WTC11 (cell line): ENCODE results near the gene GALNTL6. TPM values are rescaled to one million over a fixed set of nuclear protein-coding genes. Genes with fewer than 3 reads are reported as not detected.
A peak's percentile ranks its signal among the peaks of the same experiment; 100 is the strongest.

Source experiments
- ATAC-seq: fragments of 200-7000 bp; cut with Tn5 transposase; 2 replicates; pipeline ENCODE4 v1.10.0; 2021; ENCODE audit warnings: mild to moderate bottlenecking, moderate library complexity
- CTCF ChIA-PET: fragments of 300-600 bp; sonication (Branson Sonifier 250); formaldehyde crosslinking; loops from one replicate; lab custom pipeline; 2021; ENCODE audit warnings: antibody characterized with exemption; lab: Charles Lee
- POLR2A ChIA-PET: fragments of 350-600 bp; sonication (Branson Sonifier 250); formaldehyde crosslinking; loops from one replicate; lab custom pipeline; 2021; ENCODE audit warnings: antibody characterized with exemption; lab: Charles Lee
- DNase-seq: peaks from one replicate; pipeline ENCODE4 v3.0.0; 2021; ENCODE audit warnings: low spot score
- H3K27ac Mint-ChIP-seq: 2 replicates; pipeline ENCODE4 v1.8.0; 2021; ENCODE audit warnings: mixed read lengths
- H3K27me3 Mint-ChIP-seq: 2 replicates; pipeline ENCODE4 v1.8.0; 2021; ENCODE audit warnings: low read depth, mild to moderate bottlenecking, moderate library complexity, mixed read lengths
- H3K36me3 Mint-ChIP-seq: 2 replicates; pipeline ENCODE4 v1.8.0; 2021; ENCODE audit warnings: mixed read lengths
- H3K4me1 Mint-ChIP-seq: 2 replicates; pipeline ENCODE4 v1.8.0; 2022; ENCODE audit warnings: mixed read lengths
- H3K4me3 Mint-ChIP-seq: 2 replicates; pipeline ENCODE4 v1.8.0; 2021; ENCODE audit warnings: mild to moderate bottlenecking, moderate library complexity, mixed read lengths
- H3K9me3 Mint-ChIP-seq: 2 replicates; pipeline ENCODE4 v1.8.0; 2021; ENCODE audit warnings: mixed read lengths
- AR ChIP-seq: fragments of 250-450 bp; sonication (Bioruptor Pico); IDR thresholded peaks from 2 replicates; pipeline ENCODE4 v1.9.0; 2021; ENCODE audit warnings: mild to moderate bottlenecking
- ATF2 ChIP-seq: sonication (generic); formaldehyde crosslinking; IDR thresholded peaks from 2 replicates; pipeline ENCODE4 v1.8.1; 2022; ENCODE audit warnings: low read depth, missing genetic modification reagents, borderline replicate concordance
- CBFB ChIP-seq: sonication (generic); formaldehyde crosslinking; IDR thresholded peaks from 2 replicates; pipeline ENCODE4 v1.8.1; 2022; ENCODE audit warnings: mild to moderate bottlenecking, low read depth, missing genetic modification reagents
- GABPB1 ChIP-seq: sonication (generic); formaldehyde crosslinking; IDR thresholded peaks from 2 replicates; pipeline ENCODE4 v1.8.1; 2023; ENCODE audit warnings: mild to moderate bottlenecking, missing genetic modification reagents
- HMGA2 ChIP-seq: fragments of 250-450 bp; sonication (Bioruptor Pico); IDR thresholded peaks from 2 replicates; pipeline ENCODE4 v1.4.0; 2021; ENCODE audit warnings: mild to moderate bottlenecking, moderate library complexity
- JUN ChIP-seq: sonication (generic); formaldehyde crosslinking; IDR thresholded peaks from 2 replicates; pipeline ENCODE4 v1.8.0; 2023; ENCODE audit warnings: mild to moderate bottlenecking, missing genetic modification reagents
- MAX ChIP-seq: sonication (generic); formaldehyde crosslinking; IDR thresholded peaks from 2 replicates; pipeline ENCODE4 v1.8.0; 2022; ENCODE audit warnings: mild to moderate bottlenecking, missing genetic modification reagents
- MXD4 ChIP-seq: fragments of 250-450 bp; sonication (Bioruptor Pico); IDR thresholded peaks from 2 replicates; pipeline ENCODE4 v1.8.0; 2021; ENCODE audit warnings: mild to moderate bottlenecking, moderate library complexity, borderline replicate concordance
- OVOL2 ChIP-seq: fragments of 250-450 bp; sonication (Bioruptor Pico); IDR thresholded peaks from 2 replicates; pipeline ENCODE4 v1.9.0; 2021; ENCODE audit warnings: mild to moderate bottlenecking, borderline replicate concordance
- PRDM15 ChIP-seq: sonication (generic); formaldehyde crosslinking; IDR thresholded peaks from 2 replicates; pipeline ENCODE4 v1.8.0; 2022; ENCODE audit warnings: missing genetic modification reagents
- RORB ChIP-seq: fragments of 250-450 bp; sonication (Bioruptor Pico); IDR thresholded peaks from 2 replicates; pipeline ENCODE4 v1.9.0; 2021; ENCODE audit warnings: mild to moderate bottlenecking
- STAT6 ChIP-seq: sonication (generic); formaldehyde crosslinking; conservative IDR thresholded peaks from 2 replicates; pipeline ENCODE4 v1.8.1; 2023; ENCODE audit warnings: mild to moderate bottlenecking, low read depth, missing genetic modification reagents, moderate library complexity
- TCF7 ChIP-seq: sonication (generic); formaldehyde crosslinking; IDR thresholded peaks from 2 replicates; pipeline ENCODE4 v1.8.0; 2022; ENCODE audit warnings: mild to moderate bottlenecking, low read depth, missing genetic modification reagents, moderate library complexity
- TP53 ChIP-seq: sonication (generic); formaldehyde crosslinking; IDR thresholded peaks from 2 replicates; pipeline ENCODE4 v1.8.1; 2023; ENCODE audit warnings: mild to moderate bottlenecking, missing genetic modification reagents
- USF1 ChIP-seq: sonication (generic); formaldehyde crosslinking; IDR thresholded peaks from 2 replicates; pipeline ENCODE4 v1.8.0; 2022; ENCODE audit warnings: mild to moderate bottlenecking, missing genetic modification reagents
- ZBTB21 ChIP-seq: sonication (generic); formaldehyde crosslinking; IDR thresholded peaks from 2 replicates; pipeline ENCODE4 v1.8.1; 2023; ENCODE audit warnings: mild to moderate bottlenecking, missing genetic modification reagents, borderline replicate concordance
- ZNF263 ChIP-seq: sonication (generic); formaldehyde crosslinking; IDR thresholded peaks from 2 replicates; pipeline ENCODE4 v1.8.1; 2022; ENCODE audit warnings: low read depth, mild to moderate bottlenecking, moderate library complexity, missing genetic modification reagents
- ZNF281 ChIP-seq: sonication (generic); formaldehyde crosslinking; IDR thresholded peaks from 2 replicates; pipeline ENCODE4 v1.8.0; 2023; ENCODE audit warnings: mild to moderate bottlenecking, missing genetic modification reagents
- ZNF317 ChIP-seq: sonication (generic); formaldehyde crosslinking; IDR thresholded peaks from 2 replicates; pipeline ENCODE4 v1.8.1; 2023; ENCODE audit warnings: low read depth, mild to moderate bottlenecking, moderate library complexity, missing genetic modification reagents, borderline replicate concordance
- ZNF416 ChIP-seq: fragments of 250-450 bp; sonication (Bioruptor Pico); IDR thresholded peaks from 2 replicates; pipeline ENCODE4 v1.9.0; 2021; ENCODE audit warnings: mild to moderate bottlenecking, inconsistent platforms
- total RNA-seq: library from RNA; stranded (reverse); gene quantifications from 3 replicates; pipeline ENCODE4 v1.2.3, GENCODE V29; 2021

The GALNTL6 gene
- total RNA-seq, 1 experiment from 2014 or later = 0.24 TPM

- no peak for TF ChIP-seq ZNF281 (CRISPR knock-in tag)
- no peak for TF ChIP-seq ZNF263
Observed at GRCh38 chr4:173073939-173074500, 1260.8 kb downstream of the GALNTL6 start (continued).

- peaks cover 31% of the 10 kb centered on the region for H3K36me3 Mint-ChIP-seq
- H3K4me1 Mint-ChIP-seq = peaks cover 37% of the 10 kb centered on the region
- peak; percentile 55 for DNase-seq
- peaks cover 3% of the 10 kb centered on the region; the same call in 1 of the 2 replicates for H3K27me3 Mint-ChIP-seq
- H3K4me3 Mint-ChIP-seq = peak overlapping the region; percentile 19; the same call in 1 of the 2 replicates
- CTCF ChIA-PET = interaction anchor here (0.6 to 1.1 kb wide), 5 partner anchors 15 to 1477 kb away, joined by 3 to 4 read pairs (median 3); no protein-coding TSS in a partner anchor
- peaks cover 27% of the 10 kb centered on the region for H3K9me3 Mint-ChIP-seq
- POLR2A ChIA-PET = interaction anchor here (0.6 to 1.1 kb wide), 2 partner anchors 10 to 94 kb away, joined by 3 to 4 read pairs; partner anchors contain the start of gene GALNT7
- H3K27ac Mint-ChIP-seq = peak overlapping the region; percentile 97
- peak; percentile 93 for ATAC-seq
- TF ChIP-seq USF1 (CRISPR knock-in tag) = peak; percentile 54; the same call in 1 of the 2 replicates
- no peak for TF ChIP-seq ZNF263
- peak; percentile 93; the same call in 1 of the 2 replicates for TF ChIP-seq JUN (CRISPR knock-in tag)
- no peak for TF ChIP-seq ATF2
- no peak for TF ChIP-seq TCF7 (CRISPR knock-in tag)
- TF ChIP-seq MAX (CRISPR knock-in tag) = peak; percentile 79; the same call in 1 of the 2 replicates
- TF ChIP-seq GABPB1 (CRISPR knock-in tag) = no peak
- peak; percentile 69; the same call in 1 of the 2 replicates for TF ChIP-seq ZBTB21 (CRISPR knock-in tag)
- no peak for TF ChIP-seq HMGA2 (CRISPR knock-in tag)
- TF ChIP-seq ZNF317 = no peak
- TF ChIP-seq MXD4 = no peak
- TF ChIP-seq ZNF416 (CRISPR knock-in tag) = no peak
- no peak for TF ChIP-seq OVOL2 (CRISPR knock-in tag)
- TF ChIP-seq CBFB (CRISPR knock-in tag) = peak; percentile 66; the same call in 1 of the 2 replicates
- no peak for TF ChIP-seq STAT6 (CRISPR knock-in tag)
- no peak for TF ChIP-seq RORB (CRISPR knock-in tag)
- no peak for TF ChIP-seq PRDM15 (CRISPR knock-in tag)
- no peak for TF ChIP-seq AR (CRISPR knock-in tag)
- no peak for TF ChIP-seq TP53 (CRISPR knock-in tag)
Observed at GRCh38 chr4:173074501-173074946, 1261.3 kb downstream of the GALNTL6 start.
